HEK293 (cell line): ENCODE data around the gene NCOA7.

Experiments
- EGR2 ChIP-seq: fragments of 450-650 bp; formaldehyde crosslinking; IDR thresholded peaks from 2 replicates; pipeline ENCODE4 v1.5.1; 2016; ENCODE audit warnings: low read depth, missing biosample characterization, missing genetic modification characterization
- GLIS1 ChIP-seq: fragments of 450-650 bp; formaldehyde crosslinking; IDR thresholded peaks from 2 replicates; pipeline ENCODE4 v1.5.1; 2016; ENCODE audit warnings: missing biosample characterization, missing genetic modification characterization
- HOXD13 ChIP-seq: sonication (generic); formaldehyde crosslinking; IDR thresholded peaks from 2 replicates; pipeline ENCODE4 v1.8.0; 2022; ENCODE audit warnings: missing genetic modification reagents, borderline replicate concordance
- INSM2 ChIP-seq: fragments of 450-650 bp; formaldehyde crosslinking; IDR thresholded peaks from 2 replicates; pipeline ENCODE4 v1.5.1; 2016; ENCODE audit warnings: missing biosample characterization, missing genetic modification characterization
- KLF8 ChIP-seq: fragments of 450-650 bp; formaldehyde crosslinking; IDR thresholded peaks from 2 replicates; pipeline ENCODE4 v1.5.1; 2016; ENCODE audit warnings: missing biosample characterization, missing genetic modification characterization
- PRDM1 ChIP-seq: fragments of 450-650 bp; formaldehyde crosslinking; IDR thresholded peaks from 2 replicates; pipeline ENCODE4; 2016; ENCODE audit warnings: missing biosample characterization, missing genetic modification characterization
- PRDM10 ChIP-seq: fragments of 450-650 bp; formaldehyde crosslinking; IDR thresholded peaks from 2 replicates; pipeline ENCODE4 v1.5.1; 2016; ENCODE audit warnings: missing biosample characterization, missing genetic modification characterization
- REPIN1 ChIP-seq: fragments of 450-650 bp; formaldehyde crosslinking; IDR thresholded peaks from 2 replicates; pipeline ENCODE4 v1.5.1; 2017; ENCODE audit warnings: missing biosample characterization, missing genetic modification characterization, low read depth
- SP2 ChIP-seq: fragments of 450-650 bp; formaldehyde crosslinking; IDR thresholded peaks from 2 replicates; pipeline ENCODE4 v1.5.1; 2016; ENCODE audit warnings: missing biosample characterization, missing genetic modification characterization
- YY1 ChIP-seq: fragments of 450-650 bp; formaldehyde crosslinking; IDR thresholded peaks from 2 replicates; pipeline ENCODE4 v1.5.1; 2018; ENCODE audit warnings: missing biosample characterization, missing genetic modification characterization
- ZBTB21 ChIP-seq: fragments of 450-650 bp; formaldehyde crosslinking; IDR thresholded peaks from 2 replicates; pipeline ENCODE4 v1.5.1; 2017; ENCODE audit warnings: missing biosample characterization, missing genetic modification characterization
- ZBTB44 ChIP-seq: fragments of 450-650 bp; IDR thresholded peaks from 2 replicates; pipeline ENCODE4 v1.5.1; 2018; ENCODE audit warnings: missing biosample characterization, mild to moderate bottlenecking, missing genetic modification characterization
- ZBTB48 ChIP-seq: fragments of 450-650 bp; formaldehyde crosslinking; IDR thresholded peaks from 2 replicates; pipeline ENCODE4 v1.5.1; 2016; ENCODE audit warnings: missing biosample characterization, missing genetic modification characterization
- ZFP69B ChIP-seq: fragments of 450-650 bp; formaldehyde crosslinking; IDR thresholded peaks from 2 replicates; pipeline ENCODE4 v1.5.1; 2016; ENCODE audit warnings: missing biosample characterization, missing genetic modification characterization
- ZNF18 ChIP-seq: fragments of 450-650 bp; formaldehyde crosslinking; IDR thresholded peaks from 2 replicates; pipeline ENCODE4 v1.5.1; 2016; ENCODE audit warnings: missing biosample characterization, missing genetic modification characterization
- ZNF184 ChIP-seq: fragments of 450-650 bp; IDR thresholded peaks from 2 replicates; pipeline ENCODE4 v1.5.1; 2018; ENCODE audit warnings: missing biosample characterization, mild to moderate bottlenecking, missing genetic modification characterization
- ZNF24 ChIP-seq: fragments of 450-650 bp; formaldehyde crosslinking; IDR thresholded peaks from 2 replicates; pipeline ENCODE4 v1.5.1; 2016; ENCODE audit warnings: missing biosample characterization, missing genetic modification characterization
- ZNF341 ChIP-seq: fragments of 450-650 bp; formaldehyde crosslinking; IDR thresholded peaks from 2 replicates; pipeline ENCODE4; 2016; ENCODE audit warnings: low read depth, missing biosample characterization, missing genetic modification characterization
- ZNF366 ChIP-seq: fragments of 450-650 bp; formaldehyde crosslinking; conservative IDR thresholded peaks from 2 replicates; pipeline ENCODE4 v1.5.1; 2016; ENCODE audit warnings: missing biosample characterization, missing genetic modification characterization
- ZNF530 ChIP-seq: fragments of 450-650 bp; formaldehyde crosslinking; IDR thresholded peaks from 2 replicates; pipeline ENCODE4 v1.5.1; 2016; ENCODE audit warnings: low read depth, missing biosample characterization, missing genetic modification characterization
- ZNF549 ChIP-seq: fragments of 450-650 bp; IDR thresholded peaks from 2 replicates; pipeline ENCODE4 v1.5.1; 2018; ENCODE audit warnings: missing biosample characterization, missing genetic modification characterization, mild to moderate bottlenecking, inconsistent platforms, moderate library complexity
- ZNF561 ChIP-seq: fragments of 450-650 bp; IDR thresholded peaks from 2 replicates; pipeline ENCODE4 v1.5.1; 2018; ENCODE audit warnings: missing biosample characterization, missing genetic modification characterization, borderline replicate concordance
- ZNF623 ChIP-seq: fragments of 450-650 bp; formaldehyde crosslinking; IDR thresholded peaks from 2 replicates; pipeline ENCODE4 v1.5.1; 2016; ENCODE audit warnings: missing biosample characterization, missing genetic modification characterization
- ZNF664 ChIP-seq: fragments of 450-650 bp; formaldehyde crosslinking; IDR thresholded peaks from 2 replicates; pipeline ENCODE4 v1.5.1; 2016; ENCODE audit warnings: missing biosample characterization, missing genetic modification characterization
- ZNF692 ChIP-seq: fragments of 450-650 bp; formaldehyde crosslinking; IDR thresholded peaks from 2 replicates; pipeline ENCODE4 v1.5.1; 2016; ENCODE audit warnings: missing biosample characterization, missing genetic modification characterization
- ZSCAN23 ChIP-seq: fragments of 450-650 bp; formaldehyde crosslinking; IDR thresholded peaks from 2 replicates; pipeline ENCODE4 v1.5.1; 2016; ENCODE audit warnings: missing biosample characterization, missing genetic modification characterization
- ZSCAN30 ChIP-seq: fragments of 450-650 bp; IDR thresholded peaks from 2 replicates; pipeline ENCODE4 v1.5.1; 2018; ENCODE audit warnings: missing biosample characterization, mild to moderate bottlenecking, missing genetic modification characterization, moderate library complexity
- ZSCAN4 ChIP-seq: fragments of 450-650 bp; formaldehyde crosslinking; IDR thresholded peaks from 2 replicates; pipeline ENCODE4 v1.5.1; 2017; ENCODE audit warnings: missing biosample characterization, missing genetic modification characterization
- ZXDB ChIP-seq: fragments of 450-650 bp; formaldehyde crosslinking; IDR thresholded peaks from 2 replicates; pipeline ENCODE4 v1.5.1; 2016; ENCODE audit warnings: missing biosample characterization, missing genetic modification characterization

NCOA7 gene

GRCh38 chr6:125779924-125780539, 10.7 kb upstream of the NCOA7 start (continued):
- TF ChIP-seq ZNF692 (tag by site-specific recombination) = peak; percentile 74; the same call in 1 of the 2 replicates
- TF ChIP-seq ZNF184 (tag by site-specific recombination) = peak; percentile 85
- TF ChIP-seq ZXDB = peak; percentile 70
- TF ChIP-seq ZNF623 = no peak; the same call in 1 of the 2 replicates
- 0 out of 2 replicates have a peak, but pooled peaks have one; percentile 42 for TF ChIP-seq ZNF561 (tag by site-specific recombination)
- TF ChIP-seq YY1 (tag by site-specific recombination) = peak; percentile 27; the same call in 1 of the 2 replicates
- 0 out of 2 replicates have a peak, but pooled peaks have one; percentile 47 for TF ChIP-seq GLIS1
- TF ChIP-seq ZNF18 (tag by site-specific recombination) = peak; percentile 19
- TF ChIP-seq ZBTB44 (tag by site-specific recombination) = peak; percentile 67; the same call in 1 of the 2 replicates
- no peak for TF ChIP-seq ZNF549 (tag by site-specific recombination)
- peak; percentile 10; the same call in 1 of the 2 replicates for TF ChIP-seq ZNF366 (tag by site-specific recombination)
- TF ChIP-seq ZBTB21 = peak; percentile 57
- peak; percentile 38; the same call in 1 of the 2 replicates for TF ChIP-seq REPIN1 (tag by site-specific recombination)
- TF ChIP-seq PRDM1 (tag by site-specific recombination) = peak; percentile 85
- TF ChIP-seq ZNF664 = 0 out of 2 replicates have a peak, but pooled peaks have one; percentile 36
- peak; percentile 98 for TF ChIP-seq ZBTB48 (tag by site-specific recombination)
- peak; percentile 85 for TF ChIP-seq KLF8
- TF ChIP-seq ZSCAN30 (tag by site-specific recombination) = peak; percentile 86; the same call in 1 of the 2 replicates
- TF ChIP-seq ZSCAN23 (tag by site-specific recombination) = peak; percentile 91; the same call in 1 of the 2 replicates
- peak; percentile 57; the same call in 1 of the 2 replicates for TF ChIP-seq ZSCAN4
- TF ChIP-seq PRDM10 = peak; percentile 26; the same call in 1 of the 2 replicates
- TF ChIP-seq EGR2 (tag by site-specific recombination) = no peak
- TF ChIP-seq ZNF341 (tag by site-specific recombination) = no peak
- peak; percentile 15; the same call in 1 of the 2 replicates for TF ChIP-seq ZFP69B (tag by site-specific recombination)
- TF ChIP-seq SP2 = 0 out of 2 replicates have a peak, but pooled peaks have one; percentile 6
- TF ChIP-seq INSM2 (tag by site-specific recombination) = 0 out of 2 replicates have a peak, but pooled peaks have one; percentile 37
- TF ChIP-seq HOXD13 (CRISPR knock-in tag) = no peak
- peak; percentile 76; the same call in 1 of the 2 replicates for TF ChIP-seq ZNF24 (tag by site-specific recombination)
- TF ChIP-seq ZNF530 (tag by site-specific recombination) = no peak
